Hepatocyte (in vitro differentiated cells): Measurements from ENCODE around the gene PRR23E. TPM values are rescaled to one million over a fixed set of nuclear protein-coding genes. Genes with fewer than 3 reads are reported as not detected.

Experiments used
- DNase-seq: peaks from one replicate; pipeline ENCODE4 v3.0.0-alpha.2; 2016; ENCODE audit warnings: low spot score
- H2AFZ ChIP-seq: fragments of 200-600 bp; sonication (generic); 2 replicates; pipeline ENCODE4 v1.6.0; 2016; ENCODE audit warnings: antibody characterized with exemption, mild to moderate bottlenecking
- H3K27ac ChIP-seq: fragments of 200-600 bp; sonication (generic); 2 replicates; pipeline ENCODE4 v1.5.1; 2016; ENCODE audit warnings: mild to moderate bottlenecking
- H3K27me3 ChIP-seq: fragments of 200-600 bp; sonication (generic); 2 replicates; pipeline ENCODE4 v1.6.1; 2016
- H3K36me3 ChIP-seq: fragments of 200-600 bp; sonication (generic); replicated peaks from 2 replicates; pipeline ENCODE4 v1.5.1; 2016; ENCODE audit warnings: low read depth; ENCODE audit not compliant: insufficient read depth
- H3K4me1 ChIP-seq: fragments of 200-600 bp; sonication (generic); 2 replicates; pipeline ENCODE4 v1.5.1; 2016; ENCODE audit warnings: mild to moderate bottlenecking, moderate library complexity; ENCODE audit not compliant: insufficient read depth
- H3K4me2 ChIP-seq: fragments of 200-600 bp; sonication (generic); 2 replicates; pipeline ENCODE4 v1.6.0; 2016
- H3K4me3 ChIP-seq: fragments of 200-600 bp; sonication (generic); 2 replicates; pipeline ENCODE4 v1.5.1; 2016; ENCODE audit warnings: mild to moderate bottlenecking
- H3K79me2 ChIP-seq: fragments of 200-600 bp; sonication (generic); 2 replicates; pipeline ENCODE4 v1.6.0; 2017; ENCODE audit warnings: mild to moderate bottlenecking
- H3K9me2 ChIP-seq: fragments of 200-600 bp; sonication (generic); replicated peaks from 2 replicates; pipeline ENCODE4 v1.6.0; 2017; ENCODE audit warnings: mild to moderate bottlenecking; ENCODE audit not compliant: insufficient read depth
- H3K9me3 ChIP-seq: fragments of 200-600 bp; sonication (generic); 2 replicates; pipeline ENCODE4 v1.5.1; 2016; ENCODE audit warnings: low read depth, mild to moderate bottlenecking
- H4K20me1 ChIP-seq: fragments of 200-600 bp; sonication (generic); 2 replicates; pipeline ENCODE4 v1.6.0; 2016; ENCODE audit warnings: mild to moderate bottlenecking; ENCODE audit not compliant: insufficient read depth, poor library complexity, severe bottlenecking
- EZH2 ChIP-seq: fragments of 200-600 bp; sonication (generic); IDR thresholded peaks from 2 replicates; pipeline ENCODE4 v1.6.1; 2016; ENCODE audit warnings: antibody characterized with exemption, mild to moderate bottlenecking, borderline replicate concordance
- EZH2phosphoT487 ChIP-seq: fragments of 200-600 bp; sonication (generic); IDR thresholded peaks from one replicate; pipeline ENCODE4 v1.6.1; 2018; ENCODE audit warnings: antibody characterized with exemption, mild to moderate bottlenecking, low read depth, moderate library complexity; ENCODE audit not compliant: unreplicated experiment, severe bottlenecking
- WGBS: methylation state at CpG from one replicate; pipeline ENCODE4 v1.1.6; 2016; ENCODE audit warnings: low lambda C conversion rate; ENCODE audit errors: missing lambda C conversion rate; 5-methylcytosine and 5-hydroxymethylcytosine counted together
- polyA plus RNA-seq: library from polyadenylated mRNA; unstranded; fragments of >200 nt; fragmentation: Nextera tagmentation; extraction: Ambion mirVana; gene quantifications from 2 replicates; pipeline ENCODE4 v1.2.1, GENCODE V29; 2016
- total RNA-seq: library from RNA; depleted of rRNA; stranded (reverse); fragments of >200 nt; gene quantifications from 2 replicates; pipeline ENCODE4 v1.2.3, GENCODE V29; 2014
- TF ChIP-seq, protein P1 (sequence below): fragments of 200-600 bp; sonication (generic); IDR thresholded peaks from 2 replicates; pipeline ENCODE4 v1.5.1; 2016; ENCODE audit warnings: antibody characterized with exemption, mild to moderate bottlenecking; ENCODE audit not compliant: poor library complexity

Gene PRR23E
- total and polyA plus RNA-seq, 2 experiments from 2014 or later: not detected

DNA sequence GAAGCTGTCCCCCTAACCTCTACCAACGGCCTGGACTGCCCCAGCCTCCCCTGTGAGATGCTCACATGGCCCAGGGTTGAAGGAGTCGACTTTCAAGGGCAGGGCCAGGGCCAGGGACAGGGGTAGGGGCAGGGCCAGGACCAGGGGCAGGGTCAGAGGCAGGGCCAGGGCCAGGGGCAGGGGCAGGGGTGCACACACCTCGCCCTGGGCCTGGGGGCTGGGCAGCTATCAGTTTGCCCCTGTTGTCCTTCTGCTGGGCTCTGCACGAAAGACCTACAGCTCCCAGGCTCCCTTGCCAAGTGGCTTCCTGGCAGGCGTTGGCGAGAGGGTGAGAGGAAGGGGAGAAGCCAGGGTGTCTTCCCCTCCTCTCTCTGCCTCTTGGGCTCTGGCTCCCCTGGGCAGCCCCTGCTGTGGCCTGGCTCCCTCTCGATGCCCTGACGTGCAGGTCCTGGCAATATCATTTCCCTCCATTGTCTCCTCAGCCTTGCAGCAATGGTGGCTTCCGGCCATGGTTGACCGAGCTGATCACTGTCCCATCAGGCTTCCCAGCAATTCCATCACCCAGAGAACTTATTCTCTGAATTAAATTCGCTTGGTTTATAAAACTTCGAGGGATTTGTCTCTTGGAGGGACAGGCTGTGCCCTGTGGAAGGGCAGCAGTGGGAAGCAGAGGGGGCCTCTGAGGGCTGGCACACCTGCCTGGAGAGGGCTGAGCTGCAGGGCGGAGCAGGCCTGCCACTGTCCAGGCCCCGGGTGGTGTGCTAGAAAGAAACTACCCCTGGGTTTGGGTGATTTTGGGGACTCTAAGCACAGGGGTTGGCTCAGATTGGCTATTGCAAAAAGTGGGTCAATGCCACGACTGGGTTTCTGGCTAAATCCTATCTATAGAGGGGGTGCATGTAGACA, 13.9 kb downstream of the PRR23E start:
- WGBS: 83% methylated on average over 15 of the region's 15 CpGs
- Histone ChIP-seq H3K4me1 (no peaks in the 10 kb centered on the region), H3K27me3 (no peaks in the 10 kb centered on the region), H3K4me2 (no peak overlapping the region), H3K27ac (no peak overlapping the region), H3K9me2 (no peaks in the 10 kb centered on the region), H2AFZ (no peak overlapping the region), H3K36me3 (no peaks in the 10 kb centered on the region), H4K20me1 (no peaks in the 10 kb centered on the region), H3K9me3 (no peaks in the 10 kb centered on the region), H3K79me2 (no peaks in the 10 kb centered on the region), H3K4me3 (no peak overlapping the region)
- DNase-seq: no peak
- TF ChIP-seq, protein P1, sequence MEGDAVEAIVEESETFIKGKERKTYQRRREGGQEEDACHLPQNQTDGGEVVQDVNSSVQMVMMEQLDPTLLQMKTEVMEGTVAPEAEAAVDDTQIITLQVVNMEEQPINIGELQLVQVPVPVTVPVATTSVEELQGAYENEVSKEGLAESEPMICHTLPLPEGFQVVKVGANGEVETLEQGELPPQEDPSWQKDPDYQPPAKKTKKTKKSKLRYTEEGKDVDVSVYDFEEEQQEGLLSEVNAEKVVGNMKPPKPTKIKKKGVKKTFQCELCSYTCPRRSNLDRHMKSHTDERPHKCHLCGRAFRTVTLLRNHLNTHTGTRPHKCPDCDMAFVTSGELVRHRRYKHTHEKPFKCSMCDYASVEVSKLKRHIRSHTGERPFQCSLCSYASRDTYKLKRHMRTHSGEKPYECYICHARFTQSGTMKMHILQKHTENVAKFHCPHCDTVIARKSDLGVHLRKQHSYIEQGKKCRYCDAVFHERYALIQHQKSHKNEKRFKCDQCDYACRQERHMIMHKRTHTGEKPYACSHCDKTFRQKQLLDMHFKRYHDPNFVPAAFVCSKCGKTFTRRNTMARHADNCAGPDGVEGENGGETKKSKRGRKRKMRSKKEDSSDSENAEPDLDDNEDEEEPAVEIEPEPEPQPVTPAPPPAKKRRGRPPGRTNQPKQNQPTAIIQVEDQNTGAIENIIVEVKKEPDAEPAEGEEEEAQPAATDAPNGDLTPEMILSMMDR: no peak
- TF ChIP-seq EZH2phosphoT487 (no peak), EZH2 (no peak)

DNA sequence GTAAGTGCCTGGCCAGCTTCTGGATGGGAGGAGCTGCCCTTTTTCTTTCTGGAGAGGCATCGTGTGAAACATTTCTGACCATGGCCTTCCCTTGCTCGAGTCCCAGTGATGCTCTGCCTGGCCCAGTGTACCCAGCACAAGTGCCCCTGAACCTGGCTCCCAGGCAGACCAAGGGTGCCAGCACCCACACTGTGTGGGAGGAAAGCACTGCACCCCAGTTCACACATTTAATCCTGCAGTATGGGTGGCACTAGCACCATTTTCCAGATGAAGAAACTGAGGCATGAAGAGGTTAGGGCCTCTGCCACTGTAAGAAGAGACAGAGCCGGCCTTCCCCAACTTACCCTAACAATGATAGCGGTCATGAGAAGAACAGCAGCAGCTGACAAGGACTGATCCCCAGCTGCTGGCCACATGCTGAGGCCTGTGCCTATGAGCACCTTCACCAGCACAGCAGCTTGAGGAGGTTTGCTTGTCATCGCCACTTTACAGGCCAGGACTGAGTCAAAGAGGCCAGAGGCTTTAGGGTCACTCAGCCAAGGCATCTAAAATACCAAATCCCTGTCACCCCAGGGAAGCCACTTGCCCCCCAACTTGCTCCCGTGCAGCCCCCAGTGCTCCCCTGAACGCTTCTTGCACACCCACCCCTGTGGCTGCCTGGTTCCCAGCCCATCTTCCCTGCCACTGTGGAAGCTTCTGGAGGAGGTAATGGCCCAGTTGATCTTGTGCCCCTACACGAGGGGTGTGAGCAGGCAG, 15.0 kb downstream of the PRR23E start:
- Histone ChIP-seq H3K27me3 (no peaks in the 10 kb centered on the region), H3K36me3 (no peaks in the 10 kb centered on the region), H3K9me2 (no peaks in the 10 kb centered on the region), H4K20me1 (no peaks in the 10 kb centered on the region), H2AFZ (no peak overlapping the region), H3K79me2 (no peaks in the 10 kb centered on the region), H3K9me3 (no peaks in the 10 kb centered on the region), H3K4me3 (no peak overlapping the region), H3K4me2 (no peak overlapping the region), H3K4me1 (no peaks in the 10 kb centered on the region), H3K27ac (no peak overlapping the region)
- DNase-seq: no peak
- TF ChIP-seq EZH2phosphoT487 (no peak), EZH2 (no peak)
- TF ChIP-seq, protein P1: no peak
- WGBS: 88% methylated on average over 8 of the region's 8 CpGs

DNA sequence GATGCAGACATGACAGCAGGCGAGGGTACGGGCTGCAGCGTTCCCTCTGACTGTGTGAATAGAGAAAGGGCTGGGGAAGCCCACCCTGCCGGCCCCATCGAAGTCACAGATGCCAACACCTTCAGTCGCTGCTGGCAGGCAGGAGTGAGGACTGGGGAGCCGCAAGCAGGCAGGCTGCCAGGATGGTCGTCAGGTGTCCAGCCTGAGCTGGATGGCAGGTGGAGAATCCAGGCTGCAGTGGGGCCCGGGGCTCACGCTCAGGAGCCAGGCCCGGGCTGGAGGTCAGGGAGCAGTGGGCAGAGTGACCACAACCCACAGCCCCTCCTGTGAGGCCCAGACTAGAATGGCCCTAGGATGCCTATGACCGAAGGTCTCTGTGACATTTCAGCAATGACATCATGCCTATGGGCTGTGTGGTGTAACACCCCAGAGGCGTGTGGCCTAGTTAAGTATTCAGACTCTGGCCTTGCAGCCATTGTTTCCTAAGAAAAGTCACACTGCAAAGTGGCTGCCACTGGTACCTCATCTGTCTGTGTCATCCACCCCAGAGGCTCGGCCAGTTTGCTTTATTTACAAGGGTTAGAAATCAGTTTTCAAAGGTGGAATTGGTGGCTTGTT, 15.7 kb downstream of the PRR23E start:
- Histone ChIP-seq H2AFZ (no peak overlapping the region), H3K27me3 (no peaks in the 10 kb centered on the region), H3K4me1 (no peaks in the 10 kb centered on the region), H3K27ac (no peak overlapping the region), H3K79me2 (no peaks in the 10 kb centered on the region), H4K20me1 (no peaks in the 10 kb centered on the region), H3K9me2 (no peaks in the 10 kb centered on the region), H3K36me3 (no peaks in the 10 kb centered on the region), H3K9me3 (no peaks in the 10 kb centered on the region), H3K4me2 (no peak overlapping the region), H3K4me3 (no peak overlapping the region)
- TF ChIP-seq, protein P1: no peak
- TF ChIP-seq EZH2 (no peak), EZH2phosphoT487 (no peak)
- whole genome bisulfite sequencing: 90% methylated on average over 14 of the region's 14 CpGs
- DNase-seq: no peak
